Forelimb muscle (tissue), 1 donor: ENCODE measurements around the gene SH3GL3. TPM values are rescaled to one million over a fixed set of nuclear protein-coding genes. Genes with fewer than 3 reads are reported as not detected.

ENCODE experiments used
- DNase-seq: peaks from one replicate; pipeline ENCODE4 v3.0.0-alpha.2; 2013; ENCODE audit warnings: low read depth
- polyA plus RNA-seq: library from polyadenylated mRNA; unstranded; fragments of 120-200 nt; gene quantifications from one replicate; pipeline ENCODE4 v1.2.1, GENCODE V29; 2013; ENCODE audit not compliant: insufficient read length

Gene SH3GL3
- polyA plus RNA-seq, 1 donor: 6.5 TPM

GRCh38 chr15:83503595-83504364 is 56.6 kb downstream of the SH3GL3 start:
- no peak for DNase-seq

GRCh38 chr15:83504365-83504764 is 57.2 kb downstream of the SH3GL3 start:
- DNase-seq: no peak

- DNase-seq: no peak
Measured at GRCh38 chr15:83510001-83510400, 62.9 kb downstream of the SH3GL3 start.

GRCh38 chr15:83512459-83512858 is 65.3 kb downstream of the SH3GL3 start:
- DNase-seq: no peak

- no peak for DNase-seq
Measured at GRCh38 chr15:83514584-83514983, 67.4 kb downstream of the SH3GL3 start.

GRCh38 chr15:83515164-83515563 is 68.0 kb downstream of the SH3GL3 start:
- no peak for DNase-seq

GRCh38 chr15:83516935-83517334 is 69.8 kb downstream of the SH3GL3 start:
- no peak for DNase-seq

- no peak for DNase-seq
Measured at GRCh38 chr15:83526319-83526718, 79.2 kb downstream of the SH3GL3 start.

- no peak for DNase-seq
Measured at GRCh38 chr15:83533410-83533962, 86.3 kb downstream of the SH3GL3 start.

- no peak for DNase-seq
Measured at GRCh38 chr15:83537606-83538005, 90.5 kb downstream of the SH3GL3 start.

- no peak for DNase-seq
Measured at GRCh38 chr15:83538682-83539081, 91.5 kb downstream of the SH3GL3 start.

GRCh38 chr15:83545804-83546511 is 98.8 kb downstream of the SH3GL3 start:
- DNase-seq: no peak

- DNase-seq: no peak
Measured at GRCh38 chr15:83546512-83546888, 99.4 kb downstream of the SH3GL3 start.

- DNase-seq: no peak
Measured at GRCh38 chr15:83547168-83547567, 100.0 kb downstream of the SH3GL3 start.

GRCh38 chr15:83549623-83550022 is 102.5 kb downstream of the SH3GL3 start:
- DNase-seq: peak; percentile 45

GRCh38 chr15:83554558-83554957 is 107.4 kb downstream of the SH3GL3 start:
- DNase-seq: no peak

- DNase-seq: no peak
Measured at GRCh38 chr15:83555383-83555782, 108.2 kb downstream of the SH3GL3 start.

- no peak for DNase-seq
Measured at GRCh38 chr15:83556068-83556467, 108.9 kb downstream of the SH3GL3 start.

GRCh38 chr15:83556754-83557153 is 109.6 kb downstream of the SH3GL3 start:
- DNase-seq: no peak

GRCh38 chr15:83558146-83558545 is 111.0 kb downstream of the SH3GL3 start:
- DNase-seq: no peak

- peak; percentile 52 for DNase-seq
Measured at GRCh38 chr15:83559310-83559966, 112.3 kb downstream of the SH3GL3 start.

GRCh38 chr15:83561661-83562060 is 114.5 kb downstream of the SH3GL3 start:
- no peak for DNase-seq
